Retina (tissue), 1 donor: Measurements from ENCODE around the gene EME2.
A peak's percentile ranks its signal among the peaks of the same experiment; 100 is the strongest.

Experiments
- DNase-seq: peaks from one replicate; pipeline ENCODE4 v3.0.0-alpha.2; 2016

The EME2 gene

GRCh38 chr16:1767116-1767994 lies 5.3 kb upstream of the EME2 start:
- DNase-seq, result no peak

- DNase-seq, result no peak
These were observed 4.4 kb upstream of the EME2 start for GRCh38 chr16:1768061-1768766.

GRCh38 chr16:1768767-1769401 lies 3.7 kb upstream of the EME2 start:
- DNase-seq, result no peak

GRCh38 chr16:1769402-1770300 lies 3.0 kb upstream of the EME2 start:
- no peak for DNase-seq

GRCh38 chr16:1770328-1771187 lies 2.1 kb upstream of the EME2 start:
- peak; percentile 61 for DNase-seq

- DNase-seq, result peak; percentile 56
These were observed 1.3 kb upstream of the EME2 start, which contains the start of gene NME3 for GRCh38 chr16:1771188-1771863. Gene NME3 (minus strand): TSS chr16:1771543. CDS start chr16:1771534, 9 bp downstream.

GRCh38 chr16:1771864-1772361 lies 697 bp upstream of the EME2 start:
- no peak for DNase-seq

GRCh38 chr16:1772908-1773702 lies 495 bp downstream of the EME2 start, which contains the start of gene MRPS34:
Gene MRPS34 (minus strand): TSS chr16:1773134. CDS start chr16:1773119, 15 bp downstream.
- DNase-seq, result peak; percentile 94

- no peak for DNase-seq
These were observed 1.3 kb downstream of the EME2 start for GRCh38 chr16:1773703-1774447.

GRCh38 chr16:1774448-1774780 lies 1.8 kb downstream of the EME2 start:
- no peak for DNase-seq

GRCh38 chr16:1775006-1775845 lies 2.6 kb downstream of the EME2 start:
- no peak for DNase-seq

- no peak for DNase-seq
These were observed 3.4 kb downstream of the EME2 start for GRCh38 chr16:1775846-1776671.

- DNase-seq, result no peak
These were observed 4.0 kb downstream of the EME2 start for GRCh38 chr16:1776672-1776955.

- DNase-seq, result no peak
These were observed 4.4 kb downstream of the EME2 start for GRCh38 chr16:1776991-1777374.

- DNase-seq, result no peak
These were observed 5.0 kb downstream of the EME2 start for GRCh38 chr16:1777375-1778199.
